NCI-H2171 (cell line): ENCODE measurements around the gene DRP2.
"Not testable (repeated sequence)": the region's sequence is repeated elsewhere in the genome, so short reads cannot be mapped to it uniquely, and the experiment has no call there.

Experiments
- DNase-seq: peaks from one replicate; lab custom pipeline; 2025; lab: John Stamatoyannopoulos, UW

DRP2 gene

GRCh38 chrX:101241531-101241930, 21.9 kb downstream of the DRP2 start:
- no peak for DNase-seq

- no peak for DNase-seq
Observed at GRCh38 chrX:101252634-101253033, 33.0 kb downstream of the DRP2 start.

GRCh38 chrX:101257448-101258258, 38.1 kb downstream of the DRP2 start:
- no peak for DNase-seq

- no peak for DNase-seq
Observed at GRCh38 chrX:101258259-101258581, 38.6 kb downstream of the DRP2 start.

- DNase-seq = no peak
Observed at GRCh38 chrX:101260435-101260834, 40.8 kb downstream of the DRP2 start.

GRCh38 chrX:101262590-101262989, 43.0 kb downstream of the DRP2 start:
- DNase-seq = no peak

GRCh38 chrX:101263766-101264165, 44.2 kb downstream of the DRP2 start:
- no peak for DNase-seq

GRCh38 chrX:101265869-101266428, 46.4 kb downstream of the DRP2 start:
- DNase-seq = no peak

- DNase-seq = no peak
Observed at GRCh38 chrX:101274198-101274597, 54.6 kb downstream of the DRP2 start.

GRCh38 chrX:101276238-101276637, 56.7 kb downstream of the DRP2 start:
- no peak for DNase-seq

GRCh38 chrX:101287402-101287801, 67.8 kb downstream of the DRP2 start:
- no peak for DNase-seq

- no peak for DNase-seq
Observed at GRCh38 chrX:101290957-101291603, 71.5 kb downstream of the DRP2 start, which contains the start of gene TAF7L. TSS of gene TAF7L (minus strand) at chrX:101291334. CDS start at chrX:101287543, 3,791 bp downstream.

- not testable (repeated sequence) for DNase-seq
Observed at GRCh38 chrX:101295603-101296002, 76.0 kb downstream of the DRP2 start.

- DNase-seq = no peak
Observed at GRCh38 chrX:101303790-101304189, 84.2 kb downstream of the DRP2 start.
